ENCODE measurements around the gene PPP1R2. TPM values are rescaled to one million over a fixed set of nuclear protein-coding genes. Genes with fewer than 3 reads are reported as not detected.

The PPP1R2 gene
- total and polyA plus RNA-seq, 2 of the 13 experiments (the other 11 are each of a cell fraction or from before 2014, with no cell fraction given) = 36.5 to 86.5 TPM

GRCh38 chr3:195580744-195581443 is 37.8 kb upstream of the PPP1R2 start:
- FAIRE-seq = no peak
- peaks cover 0 to 8% of the 10 kb centered on the region in 2 experiments; a peak in 1 of 5 replicates for H3K27me3 ChIP-seq (ENCODE audit: control insufficient read depth in 1 of 2, insufficient read depth in 2 of 2, low read length in 2 of 2)
- H2AFZ ChIP-seq (ENCODE audit: low read length) = no peak overlapping the region
- H3K4me2 ChIP-seq (ENCODE audit: low read depth, low read length) = no peak overlapping the region
- H3K79me2 ChIP-seq (ENCODE audit: insufficient read depth, low read length) = no peaks in the 10 kb centered on the region
- H3K27ac ChIP-seq (ENCODE audit: extremely low read length, insufficient read depth, low read length) = no peak overlapping the region
- H3K4me3 ChIP-seq (replicated peaks in 1 of 3; ENCODE audit: insufficient read depth in 1 of 3, low read depth in 2 of 3, low read length in 3 of 3) = no peak overlapping the region
- H3K36me3 ChIP-seq (replicated peaks in 1 of 2; ENCODE audit: control insufficient read depth in 1 of 2, insufficient read depth in 2 of 2, low read length in 2 of 2) = no peaks in the 10 kb centered on the region
- in situ Hi-C loops (cut with HindIII; ENCODE audit: extremely low pct_ligation_motif_present, low pct_unique_long_range_greater_than_20kb) (no loop called here), intact Hi-C loops (cut with micrococcal nuclease; ENCODE audit: unreplicated experiment) (loop anchor here (2.0 kb wide), 1 partner anchor 14 kb away; no protein-coding TSS in a partner anchor)
- H4K20me1 ChIP-seq (ENCODE audit: insufficient read depth, low read length) = no peaks in the 10 kb centered on the region
- no peak for DNase-seq (ENCODE audit: low spot score)
- no peak overlapping the region for H3K9ac ChIP-seq (ENCODE audit: insufficient read depth, low read depth, low read length)
- H3K4me1 ChIP-seq (ENCODE audit: insufficient read depth, low read length) = peaks cover 17% of the 10 kb centered on the region
- ChIA-PET CTCF (ENCODE audit: low intra/inter-chr PET ratio, low total read pairs) (no interaction called here), POLR2A (no interaction called here)
- no TSS peak for BruUV-seq (replicated peaks)
- no peak for ATAC-seq
- no peak for TF ChIP-seq SOX6 (IDR thresholded peaks at IDR 0.05)
- TF ChIP-seq SOX6 (CRISPR knock-in tag; IDR thresholded peaks at IDR 0.05) = no peak
- no peak for TF ChIP-seq MYNN (CRISPR knock-in tag; IDR thresholded peaks at IDR 0.05; ENCODE audit: low read depth)
- no peak for TF ChIP-seq KDM5A (IDR thresholded peaks at IDR 0.05; ENCODE audit: borderline replicate concordance, low read length)
- TF ChIP-seq ZNF672 (CRISPR knock-in tag; IDR thresholded peaks at IDR 0.05) = no peak
- no peak for TF ChIP-seq BRCA1 (CRISPR knock-in tag; IDR thresholded peaks at IDR 0.05)
- TF ChIP-seq MTF1 (CRISPR knock-in tag; IDR thresholded peaks at IDR 0.05) = no peak
- 26% methylated on average over 5 of the region's 6 CpGs for WGBS (ENCODE audit: low lambda C conversion rate)
- H3K9me3 ChIP-seq (ENCODE audit: low read length) = no peaks in the 10 kb centered on the region

GRCh38 chr3:195579281-195579680 is 36.2 kb upstream of the PPP1R2 start:
- DNase-seq (ENCODE audit: low spot score) (no peak), ATAC-seq (no peak), FAIRE-seq (no peak)
- H4K20me1 ChIP-seq (ENCODE audit: insufficient read depth, low read length) = no peaks in the 10 kb centered on the region
- ChIA-PET POLR2A (no interaction called here), CTCF (ENCODE audit: low intra/inter-chr PET ratio, low total read pairs) (no interaction called here)
- no peak overlapping the region for H3K4me3 ChIP-seq (replicated peaks in 1 of 3; ENCODE audit: insufficient read depth in 1 of 3, low read depth in 2 of 3, low read length in 3 of 3)
- peaks cover 0 to 3% of the 10 kb centered on the region in 2 experiments; a peak in 1 of 5 replicates for H3K27me3 ChIP-seq (ENCODE audit: control insufficient read depth in 1 of 2, insufficient read depth in 2 of 2, low read length in 2 of 2)
- no peaks in the 10 kb centered on the region for H3K36me3 ChIP-seq (replicated peaks in 1 of 2; ENCODE audit: control insufficient read depth in 1 of 2, insufficient read depth in 2 of 2, low read length in 2 of 2)
- in situ Hi-C loops (cut with HindIII; ENCODE audit: extremely low pct_ligation_motif_present, low pct_unique_long_range_greater_than_20kb) = no loop called here
- H2AFZ ChIP-seq (ENCODE audit: low read length) = no peak overlapping the region
- peaks cover 13% of the 10 kb centered on the region for H3K4me1 ChIP-seq (ENCODE audit: insufficient read depth, low read length)
- no peaks in the 10 kb centered on the region for H3K9me3 ChIP-seq (ENCODE audit: low read length)
- H3K79me2 ChIP-seq (ENCODE audit: insufficient read depth, low read length) = no peaks in the 10 kb centered on the region
- intact Hi-C loops (cut with micrococcal nuclease; ENCODE audit: unreplicated experiment) = no loop called here
- BruUV-seq (replicated peaks) = no TSS peak
- H3K4me2 ChIP-seq (ENCODE audit: low read depth, low read length) = no peak overlapping the region
- H3K27ac ChIP-seq (ENCODE audit: extremely low read length, insufficient read depth, low read length) = no peak overlapping the region
- no peak overlapping the region for H3K9ac ChIP-seq (ENCODE audit: insufficient read depth, low read depth, low read length)
- 68% methylated on average over 8 of the region's 12 CpGs for WGBS (ENCODE audit: low lambda C conversion rate)
- TF ChIP-seq SMARCE1 (IDR thresholded peaks at IDR 0.05; ENCODE audit: borderline replicate concordance) (no peak), ZUFSP (CRISPR knock-in tag; IDR thresholded peaks at IDR 0.05; ENCODE audit: borderline replicate concordance) (no peak), NFE2L2 (IDR thresholded peaks at IDR 0.05; ENCODE audit: low read length) (no peak), ZGPAT (CRISPR knock-in tag; IDR thresholded peaks at IDR 0.05) (no peak), ATF2 (CRISPR knock-in tag; IDR thresholded peaks at IDR 0.05) (no peak), NR2F6 (IDR thresholded peaks at IDR 0.05) (no peak), NR2F6 (CRISPR knock-in tag; IDR thresholded peaks at IDR 0.05) (no peak), MED8 (CRISPR knock-in tag; IDR thresholded peaks at IDR 0.05; ENCODE audit: insufficient replicate concordance) (no peak), DMAP1 (CRISPR knock-in tag; IDR thresholded peaks at IDR 0.05) (no peak), CREM (IDR thresholded peaks at IDR 0.05) (no peak), CREM (CRISPR knock-in tag; IDR thresholded peaks at IDR 0.05) (no peak)
